IMR-90 (cell line): ENCODE measurements around the gene COLEC11. TPM values are rescaled to one million over a fixed set of nuclear protein-coding genes. Genes with fewer than 3 reads are reported as not detected.

Experiments
- ATAC-seq: fragments of 200-7000 bp; cut with Tn5 transposase; 2 replicates; pipeline ENCODE4 v1.9.1; 2020; ENCODE audit warnings: low read depth, mild to moderate bottlenecking, moderate library complexity
- BruUV-seq: library from RNA; stranded (reverse); fragments of 400-500 nt; replicated peaks from 2 replicates; lab custom pipeline; 2021; lab: Mats Ljungman, UMichigan
- CTCF ChIA-PET: fragments of 300-600 bp; formaldehyde crosslinking; extraction: SDS; loops from one replicate; lab custom pipeline; 2021; ENCODE audit warnings: antibody characterized with exemption; lab: Yijun Ruan, JAX
- POLR2A ChIA-PET: fragments of 300-600 bp; sonication (Branson Sonifier 250); formaldehyde crosslinking; loops from one replicate; lab custom pipeline; 2022; ENCODE audit warnings: antibody characterized with exemption; ENCODE audit not compliant: unreplicated experiment; lab: Charles Lee
- DNase-seq: peaks from one replicate; pipeline ENCODE4 v3.0.0; 2013
- H2AFZ ChIP-seq: replicated peaks from 2 replicates; pipeline ENCODE3; 2013; ENCODE audit warnings: low read length, mild to moderate bottlenecking; ENCODE audit not compliant: poor library complexity
- H2AK5ac ChIP-seq: 2 replicates; pipeline ENCODE4 v1.6.1; 2013; ENCODE audit warnings: low read depth, low read length, inconsistent platforms
- H2AK9ac ChIP-seq: replicated peaks from 2 replicates; pipeline ENCODE3; 2013; ENCODE audit warnings: mild to moderate bottlenecking, low read depth, low read length, moderate library complexity; ENCODE audit not compliant: poor library complexity
- H2BK120ac ChIP-seq: 2 replicates; pipeline ENCODE4 v1.6.1; 2013; ENCODE audit warnings: low read depth, low read length, inconsistent platforms
- H2BK15ac ChIP-seq: 3 replicates; pipeline ENCODE4 v1.6.1; 2013; ENCODE audit warnings: low read depth, low read length, inconsistent platforms
- H2BK20ac ChIP-seq: 2 replicates; pipeline ENCODE4 v1.6.1; 2013; ENCODE audit warnings: low read depth, mild to moderate bottlenecking, inconsistent platforms, low read length, moderate library complexity
- H2BK5ac ChIP-seq: 2 replicates; pipeline ENCODE4 v1.6.1; 2013; ENCODE audit warnings: mild to moderate bottlenecking, low read depth, low read length, inconsistent platforms; ENCODE audit not compliant: poor library complexity, severe bottlenecking
- H3K14ac ChIP-seq: replicated peaks from 2 replicates; pipeline ENCODE4 v1.6.1; 2013; ENCODE audit warnings: low read depth, low read length, inconsistent platforms
- H3K18ac ChIP-seq: 2 replicates; pipeline ENCODE4 v1.6.1; 2013; ENCODE audit warnings: low read depth, low read length, control low read depth
- H3K23ac ChIP-seq: 2 replicates; pipeline ENCODE4 v1.6.1; 2013; ENCODE audit warnings: low read depth, low read length, inconsistent platforms
- H3K27ac ChIP-seq: 2 replicates; pipeline ENCODE4 v1.5.1; 2013; ENCODE audit warnings: mild to moderate bottlenecking, control low read depth, low read length; ENCODE audit not compliant: insufficient read depth
- H3K27me3 ChIP-seq: 2 replicates; pipeline ENCODE4 v1.6.1; 2013; ENCODE audit warnings: low read length; ENCODE audit not compliant: control insufficient read depth, insufficient read depth
- H3K36me3 ChIP-seq: 2 replicates; pipeline ENCODE4 v1.6.1; 2013; ENCODE audit warnings: low read length, mixed read lengths; ENCODE audit not compliant: control insufficient read depth, insufficient read depth
- H3K4ac ChIP-seq: 2 replicates; pipeline ENCODE4 v1.6.1; 2013; ENCODE audit warnings: low read depth, low read length, inconsistent platforms
- H3K4me1 ChIP-seq: 2 replicates; pipeline ENCODE4 v1.6.1; 2013; ENCODE audit warnings: low read length, mixed read lengths; ENCODE audit not compliant: control insufficient read depth, insufficient read depth
- H3K4me2 ChIP-seq: 2 replicates; pipeline ENCODE4 v1.6.1; 2013; ENCODE audit warnings: low read depth, mild to moderate bottlenecking, control low read depth, low read length, moderate library complexity
- H3K4me3 ChIP-seq: 2 replicates; pipeline ENCODE4 v1.5.1; 2013; ENCODE audit warnings: low read depth, mild to moderate bottlenecking, control low read depth, low read length, moderate library complexity; ENCODE audit not compliant: insufficient read depth
- H3K56ac ChIP-seq: 2 replicates; pipeline ENCODE4 v1.6.1; 2013; ENCODE audit warnings: low read length, inconsistent platforms; ENCODE audit not compliant: insufficient read depth; ENCODE audit errors: extremely low read depth
- H3K79me1 ChIP-seq, 2 experiments: 2 replicates each; pipeline ENCODE4 v1.6.1; 2013; ENCODE audit warnings: low read length in 2 of 2, inconsistent platforms in 1 of 2, low read depth in 1 of 2
- H3K9ac ChIP-seq: 2 replicates; pipeline ENCODE4 v1.6.1; 2013; ENCODE audit warnings: low read depth, low read length, control low read depth
- H3K9me1 ChIP-seq: 2 replicates; pipeline ENCODE4 v1.6.1; 2013; ENCODE audit warnings: low read length, inconsistent platforms; ENCODE audit not compliant: insufficient read depth
- H3K9me3 ChIP-seq: 2 replicates; pipeline ENCODE4 v1.6.1; 2013; ENCODE audit warnings: low read length; ENCODE audit not compliant: control insufficient read depth, insufficient read depth
- H4K20me1 ChIP-seq: 2 replicates; pipeline ENCODE4 v1.6.1; 2013; ENCODE audit warnings: low read length, inconsistent platforms; ENCODE audit not compliant: insufficient read depth
- H4K5ac ChIP-seq: 2 replicates; pipeline ENCODE4 v1.6.1; 2013; ENCODE audit warnings: mild to moderate bottlenecking, low read depth, low read length, control low read depth
- H4K8ac ChIP-seq, 2 experiments: 2 replicates each; pipeline ENCODE4 v1.6.1; 2013; ENCODE audit warnings: low read depth in 2 of 2, low read length in 2 of 2, control low read depth in 1 of 2, inconsistent platforms in 1 of 2
- H4K91ac ChIP-seq: 2 replicates; pipeline ENCODE4 v1.6.1; 2013; ENCODE audit warnings: low read depth, low read length, inconsistent platforms; ENCODE audit not compliant: insufficient read depth
- BHLHE40 ChIP-seq: fragments of 150-350 bp; IDR thresholded peaks from 2 replicates; pipeline ENCODE4 v1.6.1; 2016; ENCODE audit warnings: mild to moderate bottlenecking, low read depth, low read length
- FOS ChIP-seq: fragments of 150-350 bp; IDR thresholded peaks from 2 replicates; pipeline ENCODE4 v1.6.1; 2016; ENCODE audit warnings: low read depth, low read length
- MAZ ChIP-seq: IDR thresholded peaks from 2 replicates; pipeline ENCODE4 v1.6.1; 2012; ENCODE audit warnings: low read depth, mild to moderate bottlenecking, low read length, improper control_type of control experiment, moderate library complexity, borderline replicate concordance
- MXI1 ChIP-seq: IDR thresholded peaks from 2 replicates; pipeline ENCODE4 v1.6.1; 2012; ENCODE audit warnings: low read depth, mild to moderate bottlenecking, low read length, moderate library complexity, borderline replicate concordance
- NFE2L2 ChIP-seq: fragments of 150-350 bp; IDR thresholded peaks from 2 replicates; pipeline ENCODE4 v1.6.1; 2016; ENCODE audit warnings: low read depth, mild to moderate bottlenecking, low read length
- WGBS, 2 experiments: methylation state at CpG; one replicate each; pipeline versions ENCODE4 v1.1.5 to v1.1.7; 2013; ENCODE audit warnings: missing lambda C conversion rate in 2 of 2; ENCODE audit not compliant: insufficient read length in 1 of 2; ENCODE audit errors: extremely low coverage in 2 of 2; 5-methylcytosine and 5-hydroxymethylcytosine counted together
- dilution Hi-C: fragments of 300-500 bp; cut with HindIII; formaldehyde crosslinking; loops from one replicate; pipeline ENCODE4 v1.14.3; 2018; ENCODE audit warnings: low sequenced_read_pairs; ENCODE audit not compliant: unreplicated experiment
- in situ Hi-C: fragments of 300-500 bp; cut with MboI; formaldehyde crosslinking; loops from 3 replicates; pipeline ENCODE4 v1.14.3; 2019; ENCODE audit warnings: low sequenced_read_pairs, inconsistent platforms, mixed read lengths
- intact Hi-C: fragments of 100-400 bp; cut with micrococcal nuclease; formaldehyde crosslinking; loops from 2 replicates; pipeline ENCODE4 v1.10.0; 2022
- polyA plus RNA-seq, 3 experiments: library from polyadenylated mRNA; depleted of rRNA; stranded (reverse); fragments of >200 nt; gene quantifications; 2 replicates each; pipeline ENCODE4 v1.2.3, GENCODE V29; 2012; ENCODE audit warnings: low replicate concordance in 1 of 3
- total RNA-seq: library from RNA; depleted of rRNA; stranded (reverse); fragments of >200 nt; gene quantifications from 2 replicates; pipeline ENCODE4 v1.2.3, GENCODE V29; 2012

The COLEC11 gene
- total and polyA plus RNA-seq, 2 of the 4 experiments (the other 2 are of a cell fraction): under 0.01 to 0.24 TPM

- Histone ChIP-seq H4K8ac (no peak overlapping the region), H4K20me1 (no peaks in the 10 kb centered on the region), H3K9me1 (no peaks in the 10 kb centered on the region), H3K4me1 (peaks cover 10% of the 10 kb centered on the region; the same call in 1 of the 2 replicates), H2AFZ (no peak overlapping the region), H2BK15ac (no peak overlapping the region), H3K27ac (no peak overlapping the region), H4K5ac (no peak overlapping the region), H3K36me3 (no peaks in the 10 kb centered on the region), H3K56ac (no peak overlapping the region), H3K9ac (no peak overlapping the region), H3K23ac (no peak overlapping the region), H2AK9ac (no peak overlapping the region), H3K79me1 (no peaks in the 10 kb centered on the region), H2BK5ac (no peak overlapping the region), H3K27me3 (no peaks in the 10 kb centered on the region; the same call in 1 of the 2 replicates), H3K9me3 (no peaks in the 10 kb centered on the region), H3K18ac (no peak overlapping the region), H3K4ac (no peak overlapping the region), H2AK5ac (no peak overlapping the region), H4K91ac (no peak overlapping the region), H3K4me2 (no peak overlapping the region), H2BK120ac (no peak overlapping the region), H3K4me3 (no peak overlapping the region), H2BK20ac (no peak overlapping the region), H3K14ac (no peak overlapping the region)
- intact Hi-C loops: no loop called here
- no TSS peak for BruUV-seq
- dilution Hi-C loops: no loop called here
- ChIA-PET CTCF (no interaction called here), POLR2A (no interaction called here)
- ATAC-seq: no peak
- TF ChIP-seq FOS (no peak), MAZ (no peak), NFE2L2 (no peak), BHLHE40 (no peak), MXI1 (no peak)
- no peak for DNase-seq
- no CpG with 5 or more reads among the region's 3 CpGs for WGBS, 2 experiments
- in situ Hi-C loops: loop anchor here (25.0 kb wide), 1 partner anchor 1802 kb away; no protein-coding TSS in a partner anchor
Measured at GRCh38 chr2:3664118-3664517, 69.2 kb downstream of the COLEC11 start.
